H1 (cell line): ENCODE data around the gene PMP22. TPM values are rescaled to one million over a fixed set of nuclear protein-coding genes. Genes with fewer than 3 reads are reported as not detected.

ENCODE experiments used
- CTCF ChIA-PET: fragments of 300-600 bp; sonication (Branson Sonifier 250); formaldehyde crosslinking; loops from one replicate; lab custom pipeline; 2021; ENCODE audit not compliant: partially characterized antibody; lab: Charles Lee
- POLR2A ChIA-PET: fragments of 300-600 bp; sonication (Branson Sonifier 250); formaldehyde crosslinking; loops from one replicate; lab custom pipeline; 2021; ENCODE audit warnings: inconsistent platforms; ENCODE audit not compliant: partially characterized antibody; lab: Charles Lee
- DNase-seq, 2 experiments: peaks; one replicate each; pipeline versions ENCODE4 v3.0.0 to v3.0.0-alpha.2; 2010 to 2022; ENCODE audit warnings: low spot score in 2 of 2, low read depth in 1 of 2, mixed read lengths in 1 of 2
- FAIRE-seq: peaks from 2 replicates; lab custom pipeline; 2011; peaks lifted over from hg19 to GRCh38; lab: Jason Lieb, UNC
- H2AFZ ChIP-seq: 2 replicates; pipeline ENCODE4 v1.8.1; 2012; ENCODE audit warnings: low read length, inconsistent platforms
- H2AK5ac ChIP-seq: 2 replicates; pipeline ENCODE4 v1.6.1; 2013; ENCODE audit warnings: low read depth, low read length
- H2BK120ac ChIP-seq: replicated peaks from 2 replicates; pipeline ENCODE3; 2013; ENCODE audit warnings: low read depth, low read length, inconsistent platforms
- H2BK12ac ChIP-seq: 2 replicates; pipeline ENCODE4 v1.6.1; 2013; ENCODE audit warnings: low read depth, low read length
- H2BK15ac ChIP-seq: 2 replicates; pipeline ENCODE4 v1.6.1; 2013; ENCODE audit warnings: low read length
- H2BK20ac ChIP-seq: 2 replicates; pipeline ENCODE4 v1.6.1; 2013; ENCODE audit warnings: low read length
- H2BK5ac ChIP-seq: 2 replicates; pipeline ENCODE4 v1.6.1; 2013; ENCODE audit warnings: low read depth, low read length
- H3K14ac ChIP-seq: 2 replicates; pipeline ENCODE4 v1.6.1; 2013; ENCODE audit warnings: inconsistent platforms; ENCODE audit not compliant: insufficient read length
- H3K18ac ChIP-seq: 2 replicates; pipeline ENCODE4 v1.6.1; 2013; ENCODE audit warnings: low read length; ENCODE audit errors: extremely low read depth
- H3K23ac ChIP-seq: 2 replicates; pipeline ENCODE4 v1.6.1; 2013; ENCODE audit warnings: inconsistent platforms; ENCODE audit not compliant: insufficient read length
- H3K23me2 ChIP-seq: 2 replicates; pipeline ENCODE4 v1.6.1; 2013; ENCODE audit warnings: low read depth, low read length
- H3K27ac ChIP-seq: 2 replicates; pipeline ENCODE4 v1.6.1; 2011; ENCODE audit warnings: low read depth, low read length, inconsistent platforms
- H3K27me3 ChIP-seq, 4 experiments: replicated peaks in 1 of 4; 1 replicate in 1 of 4; 2 replicates in 3 of 4; pipeline versions ENCODE4 v1.6.1 to v1.8.1; 2011 to 2013; ENCODE audit warnings: low read length in 3 of 4, mild to moderate bottlenecking in 3 of 4, inconsistent platforms in 2 of 4, mixed read lengths in 2 of 4, moderate library complexity in 1 of 4; ENCODE audit not compliant: control insufficient read depth in 3 of 4, insufficient read depth in 3 of 4; ENCODE audit errors: extremely low read depth in 1 of 4
- H3K36me3 ChIP-seq, 4 experiments: 2 replicates each; pipeline versions ENCODE4 v1.6.1 to v1.8.1; 2011 to 2013; ENCODE audit warnings: mild to moderate bottlenecking in 4 of 4, low read length in 3 of 4, moderate library complexity in 2 of 4, control low read depth in 1 of 4, inconsistent platforms in 1 of 4; ENCODE audit not compliant: insufficient read depth in 4 of 4, control insufficient read depth in 2 of 4
- H3K4ac ChIP-seq: replicated peaks from 2 replicates; pipeline ENCODE3; 2013; ENCODE audit warnings: low read length, low read depth, mixed read lengths, inconsistent platforms; ENCODE audit not compliant: insufficient read length
- H3K4me1 ChIP-seq, 4 experiments: replicated peaks in 1 of 4; 1 replicate in 1 of 4; 2 replicates in 3 of 4; pipeline versions ENCODE4 v1.6.1 to v1.8.1; 2011 to 2013; ENCODE audit warnings: low read length in 3 of 4, inconsistent platforms in 2 of 4, mixed read lengths in 1 of 4; ENCODE audit not compliant: insufficient read depth in 4 of 4, control insufficient read depth in 3 of 4
- H3K4me2 ChIP-seq, 2 experiments: 2 replicates each; pipeline versions ENCODE4 v1.6.1 to v1.8.1; 2011 to 2013; ENCODE audit warnings: low read depth in 2 of 2, low read length in 2 of 2, control low read depth in 1 of 2, inconsistent platforms in 1 of 2, mild to moderate bottlenecking in 1 of 2; ENCODE audit not compliant: insufficient read depth in 1 of 2
- H3K4me3 ChIP-seq, 4 experiments: fragments of 200-600, 300-600 bp in 1 of 4; sonication (generic), shearing (Covaris generic), sonication (Bioruptor Twin) in 1 of 4; 2 replicates each; pipeline versions ENCODE4 v1.5.1 to v1.8.1; 2011 to 2016; ENCODE audit warnings: low read length in 4 of 4, low read depth in 3 of 4, control low read depth in 2 of 4, inconsistent platforms in 2 of 4, mild to moderate bottlenecking in 2 of 4, mixed read lengths in 1 of 4, moderate library complexity in 1 of 4; ENCODE audit not compliant: insufficient read depth in 2 of 4; ENCODE audit errors: extremely low read depth in 1 of 4
- H3K56ac ChIP-seq: replicated peaks from 2 replicates; pipeline ENCODE3; 2013; ENCODE audit warnings: low read depth, mild to moderate bottlenecking, mixed read lengths, low read length, inconsistent platforms; ENCODE audit not compliant: insufficient read length
- H3K79me1 ChIP-seq: 2 replicates; pipeline ENCODE4 v1.6.1; 2013; ENCODE audit warnings: low read depth, low read length, control low read depth
- H3K79me2 ChIP-seq, 2 experiments: 2 replicates each; pipeline versions ENCODE4 v1.6.1 to v1.8.1; 2012 to 2013; ENCODE audit warnings: low read length in 2 of 2, mild to moderate bottlenecking in 2 of 2, inconsistent platforms in 1 of 2; ENCODE audit not compliant: insufficient read depth in 2 of 2, control insufficient read depth in 1 of 2
- H3K9ac ChIP-seq, 4 experiments: replicated peaks in 1 of 4; 1 replicate in 1 of 4; 2 replicates in 3 of 4; pipeline versions ENCODE4 v1.6.1 to v1.8.1; 2011 to 2013; ENCODE audit warnings: low read depth in 3 of 4, low read length in 3 of 4, control low read depth in 2 of 4, mild to moderate bottlenecking in 2 of 4, moderate library complexity in 2 of 4, inconsistent platforms in 1 of 4; ENCODE audit errors: extremely low read depth in 1 of 4
- H3K9me3 ChIP-seq, 2 experiments: 2 replicates each; pipeline versions ENCODE4 v1.6.1 to v1.8.1; 2012 to 2013; ENCODE audit warnings: mild to moderate bottlenecking in 2 of 2, moderate library complexity in 2 of 2, control low read depth in 1 of 2, inconsistent platforms in 1 of 2, low read depth in 1 of 2, low read length in 1 of 2, mixed read lengths in 1 of 2; ENCODE audit not compliant: insufficient read depth in 2 of 2
- H4K20me1 ChIP-seq, 2 experiments: replicated peaks in 1 of 2; 2 replicates each; pipeline versions ENCODE3 to v1.8.1; 2011 to 2013; ENCODE audit warnings: inconsistent platforms in 2 of 2, low read length in 2 of 2, mild to moderate bottlenecking in 1 of 2; ENCODE audit not compliant: insufficient read depth in 2 of 2, control insufficient read depth in 1 of 2
- H4K5ac ChIP-seq: 2 replicates; pipeline ENCODE4 v1.6.1; 2013; ENCODE audit warnings: low read length, low read depth, mixed read lengths, inconsistent platforms; ENCODE audit not compliant: insufficient read length
- H4K8ac ChIP-seq: 2 replicates; pipeline ENCODE4 v1.8.0; 2013; ENCODE audit warnings: mild to moderate bottlenecking, moderate library complexity, low read length, inconsistent platforms; ENCODE audit not compliant: insufficient read depth; ENCODE audit errors: extremely low read depth
- H4K91ac ChIP-seq: replicated peaks from 2 replicates; pipeline ENCODE3; 2013; ENCODE audit warnings: low read length, mixed read lengths, inconsistent platforms; ENCODE audit not compliant: insufficient read length
- BCL11A ChIP-seq, 2 experiments: IDR thresholded peaks; one replicate each; pipeline ENCODE4 v1.6.1; 2011; ENCODE audit warnings: low read depth in 2 of 2, low read length in 2 of 2, mild to moderate bottlenecking in 2 of 2
- POLR2AphosphoS5 ChIP-seq: IDR thresholded peaks from 2 replicates; pipeline ENCODE4 v1.6.1; 2011; ENCODE audit warnings: low read depth, low read length
- SIN3A ChIP-seq, 2 experiments: IDR thresholded peaks in 1 of 2; conservative IDR thresholded peaks in 1 of 2; 2 replicates each; pipeline ENCODE4 v1.6.1; 2011 to 2012; ENCODE audit warnings: low read length in 2 of 2, improper control_type of control experiment in 1 of 2, low read depth in 1 of 2, mild to moderate bottlenecking in 1 of 2
- SRF ChIP-seq: IDR thresholded peaks from 2 replicates; pipeline ENCODE4 v1.6.1; 2011; ENCODE audit warnings: mild to moderate bottlenecking, low read depth, low read length, moderate library complexity
- TAF1 ChIP-seq: IDR thresholded peaks from 2 replicates; pipeline ENCODE4 v1.6.1; 2011; ENCODE audit warnings: mild to moderate bottlenecking, low read depth, low read length
- WGBS, 2 experiments: shearing (Covaris generic) in 1 of 2; methylation state at CpG; one replicate each; pipeline versions ENCODE4 v1.1.6 to v1.1.7; 2013 to 2015; ENCODE audit warnings: low lambda C conversion rate in 2 of 2, mixed read lengths in 2 of 2, inconsistent platforms in 1 of 2, low coverage in 1 of 2, missing lambda C conversion rate in 1 of 2; ENCODE audit not compliant: insufficient replicate concordance in 2 of 2, insufficient coverage in 1 of 2, insufficient read length in 1 of 2; ENCODE audit errors: extremely low coverage in 1 of 2, missing lambda C conversion rate in 1 of 2; 5-methylcytosine and 5-hydroxymethylcytosine counted together
- polyA plus RNA-seq, 7 experiments: library from polyadenylated mRNA; depleted of rRNA in 3 of 7; stranded (reverse) in 5 of 7; unstranded in 2 of 7; fragments of >200 nt in 5 of 7; fragments of 200-250 nt in 2 of 7; gene quantifications; 1 replicate in 5 of 7; 2 replicates in 1 of 7; 4 replicates in 1 of 7; pipeline versions ENCODE4 v1.2.1 to v1.2.3, GENCODE V29; 2011 to 2013; ENCODE audit warnings: missing spikeins in 2 of 7, mixed read lengths in 2 of 7
- total RNA-seq: library from RNA; stranded (reverse); fragmentation: NEBNext Ultra II Directional; extraction: Animal tissue kit (Norgen Biotek cat#: 25700); gene quantifications from 2 replicates; pipeline ENCODE4 v1.2.1, GENCODE V29; 2021

Gene PMP22
- total and polyA plus RNA-seq, 2 of the 8 experiments (the other 6 are each of a cell fraction or from before 2014, with no cell fraction given), result 0.84 to 4.9 TPM

- Histone ChIP-seq H3K27me3 (no peaks in the 10 kb centered on the region; a peak in 1 of 7 replicates), H2BK5ac (no peak overlapping the region), H3K23ac (no peak overlapping the region), H3K18ac (no peak overlapping the region), H2AFZ (no peak overlapping the region), H3K79me2 (no peaks in the 10 kb centered on the region), H2BK15ac (no peak overlapping the region), H3K4me3 (no peak overlapping the region), H2AK5ac (no peak overlapping the region), H3K9ac (no peak overlapping the region), H4K8ac (no peak overlapping the region), H3K56ac (no peak overlapping the region), H3K14ac (no peak overlapping the region), H4K91ac (no peak overlapping the region), H3K9me3 (no peaks in the 10 kb centered on the region), H3K27ac (no peak overlapping the region), H3K4me1 (peaks cover 0 to 3% (median 0%) of the 10 kb centered on the region in 4 experiments; a peak in 1 of 7 replicates), H3K4me2 (no peak overlapping the region), H3K4ac (no peak overlapping the region), H3K23me2 (no peaks in the 10 kb centered on the region), H2BK120ac (no peak overlapping the region), H4K5ac (no peak overlapping the region), H3K79me1 (no peaks in the 10 kb centered on the region), H4K20me1 (no peaks in the 10 kb centered on the region), H2BK20ac (no peak overlapping the region), H3K36me3 (no peaks in the 10 kb centered on the region), H2BK12ac (no peak overlapping the region)
- FAIRE-seq, result no peak
- no peak for DNase-seq
- ChIA-PET CTCF (no interaction called here), POLR2A (no interaction called here)
- WGBS, 2 experiments, result 86% methylated on average over 3 of the region's 3 CpGs; no CpG with 5 or more reads in 1 of the 2 experiments
- TF ChIP-seq SIN3A (conservative IDR thresholded peaks at IDR 0.05 in 1 of 2, IDR thresholded peaks at IDR 0.05 in 1 of 2; ENCODE audit: low read depth in 1 of 2, low read length in 2 of 2) (no peak), TAF1 (no peak), SRF (no peak), BCL11A (IDR thresholded peaks at IDR 0.05; ENCODE audit: low read depth in 2 of 2, low read length in 2 of 2) (no peak), POLR2AphosphoS5 (no peak)
Measured at GRCh38 chr17:15239491-15239890, 25.6 kb downstream of the PMP22 start.
